ENCODE measurements around the gene CDK5.
A peak's percentile ranks its signal among the peaks of the same experiment; 100 is the strongest.

The CDK5 gene

GRCh38 chr7:151088856-151089699, 31.4 kb upstream of the CDK5 start:
- H3K9ac ChIP-seq (ENCODE audit: low read length), result no peak overlapping the region
- H4K20me1 ChIP-seq (ENCODE audit: insufficient read depth, low read length), result peaks cover 37% of the 10 kb centered on the region
- H3K27me3 ChIP-seq (ENCODE audit: low read depth, low read length), result no peaks in the 10 kb centered on the region
- TF ChIP-seq EZH2phosphoT487 (IDR thresholded peaks at IDR 0.05; ENCODE audit: low read depth) (no peak), CTCF (IDR thresholded peaks at IDR 0.05; ENCODE audit: low read depth, low read length) (no peak)
- no peak overlapping the region for H3K4me3 ChIP-seq (ENCODE audit: low read length)
- H3K36me3 ChIP-seq (replicated peaks; ENCODE audit: low read depth, low read length), result peaks cover 6% of the 10 kb centered on the region
- no peaks in the 10 kb centered on the region for H3K9me3 ChIP-seq (ENCODE audit: insufficient read depth, low read length)
- no peak overlapping the region for H2AFZ ChIP-seq (ENCODE audit: low read depth, low read length)
- peaks cover 72% of the 10 kb centered on the region for H3K79me2 ChIP-seq (ENCODE audit: low read length)
- H3K4me2 ChIP-seq (ENCODE audit: low read length), result no peak overlapping the region
- peaks cover 21% of the 10 kb centered on the region for H3K4me1 ChIP-seq (ENCODE audit: low read length)
- no peak overlapping the region for H3K27ac ChIP-seq (ENCODE audit: low read length)

DNA sequence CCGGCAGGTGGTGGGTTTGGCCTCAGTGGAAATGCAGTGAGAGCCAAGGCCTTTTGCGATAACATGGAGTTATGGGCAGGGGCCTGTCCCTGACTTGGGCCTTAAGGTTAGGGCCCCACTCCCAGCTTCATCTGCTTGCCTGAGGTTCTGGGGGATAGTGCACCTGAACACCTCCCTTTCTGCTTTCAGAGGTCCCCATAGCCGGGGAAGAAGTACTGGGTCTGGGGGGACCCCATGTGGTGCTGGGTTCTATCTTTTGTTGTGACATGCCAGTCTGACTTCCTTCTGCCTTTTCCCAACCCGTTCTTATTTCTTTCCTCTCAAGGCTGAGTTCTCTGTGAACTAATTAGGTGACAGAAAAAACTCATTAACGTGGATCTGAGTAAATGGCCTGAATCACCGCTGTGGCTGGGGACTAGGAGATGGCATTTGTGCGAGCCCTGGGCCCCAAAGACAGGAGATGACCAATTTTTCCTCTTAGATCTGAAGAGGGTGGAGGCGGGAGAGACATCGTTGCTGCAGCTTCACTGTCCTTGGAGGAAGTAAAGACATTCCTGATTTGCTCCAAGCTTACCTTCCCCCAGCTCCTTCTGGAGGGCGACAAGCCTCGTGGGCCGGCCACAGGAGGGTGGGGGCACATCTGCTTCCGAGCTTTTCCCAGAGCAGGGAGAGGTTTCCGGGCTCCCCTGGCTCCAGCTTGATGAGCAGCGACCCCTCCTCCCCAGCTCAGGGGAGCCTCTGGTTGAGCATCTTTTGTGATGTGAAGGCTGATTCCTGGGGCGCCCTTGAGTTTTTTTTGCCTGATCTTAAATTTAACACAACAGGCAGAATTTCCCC, 30.5 kb upstream of the CDK5 start:
- peak overlapping the region; percentile 97 for H3K4me2 ChIP-seq (ENCODE audit: low read length)
- peak overlapping the region; percentile 93 for H3K4me3 ChIP-seq (ENCODE audit: low read length)
- H3K27me3 ChIP-seq (ENCODE audit: low read depth, low read length), result no peaks in the 10 kb centered on the region
- peaks cover 64% of the 10 kb centered on the region for H3K79me2 ChIP-seq (ENCODE audit: low read length)
- peaks cover 6% of the 10 kb centered on the region for H3K36me3 ChIP-seq (replicated peaks; ENCODE audit: low read depth, low read length)
- H2AFZ ChIP-seq (ENCODE audit: low read depth, low read length), result no peak overlapping the region
- H3K27ac ChIP-seq (ENCODE audit: low read length), result peak overlapping the region; percentile 33; the same call in 1 of the 2 replicates
- no peaks in the 10 kb centered on the region for H3K9me3 ChIP-seq (ENCODE audit: insufficient read depth, low read length)
- TF ChIP-seq CTCF (IDR thresholded peaks at IDR 0.05; ENCODE audit: low read depth, low read length) (no peak), EZH2phosphoT487 (IDR thresholded peaks at IDR 0.05; ENCODE audit: low read depth) (no peak)
- H4K20me1 ChIP-seq (ENCODE audit: insufficient read depth, low read length), result peaks cover 29% of the 10 kb centered on the region
- peak overlapping the region; percentile 94 for H3K9ac ChIP-seq (ENCODE audit: low read length)
- H3K4me1 ChIP-seq (ENCODE audit: low read length), result peaks cover 25% of the 10 kb centered on the region

- H3K9ac ChIP-seq (ENCODE audit: low read length), result peak overlapping the region; percentile 94
- TF ChIP-seq CTCF (IDR thresholded peaks at IDR 0.05; ENCODE audit: low read depth, low read length), result peak; percentile 44
- TF ChIP-seq EZH2phosphoT487 (IDR thresholded peaks at IDR 0.05; ENCODE audit: low read depth), result no peak
- peaks cover 6% of the 10 kb centered on the region for H3K36me3 ChIP-seq (replicated peaks; ENCODE audit: low read depth, low read length)
- peak overlapping the region; percentile 93 for H3K4me3 ChIP-seq (ENCODE audit: low read length)
- peaks cover 26% of the 10 kb centered on the region for H4K20me1 ChIP-seq (ENCODE audit: insufficient read depth, low read length)
- peak overlapping the region; percentile 28; the same call in 1 of the 2 replicates for H2AFZ ChIP-seq (ENCODE audit: low read depth, low read length)
- peaks cover 26% of the 10 kb centered on the region for H3K4me1 ChIP-seq (ENCODE audit: low read length)
- no peaks in the 10 kb centered on the region for H3K27me3 ChIP-seq (ENCODE audit: low read depth, low read length)
- H3K9me3 ChIP-seq (ENCODE audit: insufficient read depth, low read length), result no peaks in the 10 kb centered on the region
- H3K4me2 ChIP-seq (ENCODE audit: low read length), result peak overlapping the region; percentile 97
- H3K27ac ChIP-seq (ENCODE audit: low read length), result peak overlapping the region; percentile 33
- H3K79me2 ChIP-seq (ENCODE audit: low read length), result peaks cover 62% of the 10 kb centered on the region
Observed at GRCh38 chr7:151087245-151088018, 29.7 kb upstream of the CDK5 start.
